HUES6 (cell line): ENCODE results near the gene ZNF497.

Source experiments
- H3K27ac ChIP-seq: 2 replicates; pipeline ENCODE4 v1.7.0; 2013; ENCODE audit warnings: low read depth, mild to moderate bottlenecking, low read length, inconsistent platforms
- H3K27me3 ChIP-seq: 2 replicates; pipeline ENCODE4 v1.6.1; 2013; ENCODE audit warnings: low read length; ENCODE audit not compliant: control insufficient read depth, insufficient read depth
- H3K36me3 ChIP-seq: 2 replicates; pipeline ENCODE4 v1.6.1; 2013; ENCODE audit warnings: low read length; ENCODE audit not compliant: control insufficient read depth, insufficient read depth
- H3K4me1 ChIP-seq: 2 replicates; pipeline ENCODE4 v1.6.1; 2013; ENCODE audit warnings: low read length; ENCODE audit not compliant: control insufficient read depth, insufficient read depth
- H3K4me3 ChIP-seq: 2 replicates; pipeline ENCODE4 v1.5.1; 2013; ENCODE audit warnings: low read depth, low read length
- H3K9ac ChIP-seq: one replicate; pipeline ENCODE4 v1.6.1; 2013; ENCODE audit warnings: mild to moderate bottlenecking, low read length
- H3K9me3 ChIP-seq: 2 replicates; pipeline ENCODE4 v1.6.1; 2013; ENCODE audit warnings: low read depth, low read length; ENCODE audit not compliant: control insufficient read depth, insufficient read depth

The ZNF497 gene

DNA sequence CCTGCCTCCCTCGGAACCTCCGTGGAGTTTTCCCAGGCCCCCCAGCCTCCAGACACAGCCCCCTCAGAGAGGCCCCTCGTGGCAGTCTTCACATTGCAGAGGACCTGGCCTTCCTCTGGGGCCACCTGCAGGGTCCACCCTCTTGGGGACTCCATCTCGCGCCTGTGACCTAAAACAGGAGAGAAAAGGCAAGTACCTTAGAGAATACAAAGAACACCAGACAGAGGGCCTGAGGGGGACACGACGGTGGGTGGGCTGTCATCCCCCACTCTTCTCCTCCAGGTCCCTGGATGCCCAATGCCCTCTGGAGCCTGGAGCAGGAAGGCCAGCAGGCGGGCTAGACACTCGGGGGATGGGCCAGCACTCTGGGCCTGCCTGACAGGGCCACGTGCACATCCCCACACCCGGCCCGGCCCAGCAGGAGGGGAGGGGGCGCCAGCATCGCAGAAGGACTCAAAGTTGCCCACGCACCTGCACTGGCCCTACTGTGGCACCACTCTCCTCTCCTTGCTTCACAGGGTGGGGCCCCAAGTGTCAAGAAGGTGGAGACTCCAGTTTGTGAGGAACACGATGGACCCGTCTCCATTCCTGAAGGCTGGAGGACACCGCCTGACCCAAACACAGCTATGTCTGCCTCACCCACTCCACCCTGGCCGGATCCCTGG, 4.9 kb downstream of the ZNF497 start:
- H3K27me3 ChIP-seq, result no peaks in the 10 kb centered on the region; the same call in 1 of the 2 replicates
- peaks cover 8% of the 10 kb centered on the region for H3K4me1 ChIP-seq
- no peak overlapping the region for H3K4me3 ChIP-seq
- no peak overlapping the region for H3K27ac ChIP-seq
- H3K9ac ChIP-seq, result no peak overlapping the region
- H3K36me3 ChIP-seq, result no peaks in the 10 kb centered on the region
- H3K9me3 ChIP-seq, result no peaks in the 10 kb centered on the region

DNA sequence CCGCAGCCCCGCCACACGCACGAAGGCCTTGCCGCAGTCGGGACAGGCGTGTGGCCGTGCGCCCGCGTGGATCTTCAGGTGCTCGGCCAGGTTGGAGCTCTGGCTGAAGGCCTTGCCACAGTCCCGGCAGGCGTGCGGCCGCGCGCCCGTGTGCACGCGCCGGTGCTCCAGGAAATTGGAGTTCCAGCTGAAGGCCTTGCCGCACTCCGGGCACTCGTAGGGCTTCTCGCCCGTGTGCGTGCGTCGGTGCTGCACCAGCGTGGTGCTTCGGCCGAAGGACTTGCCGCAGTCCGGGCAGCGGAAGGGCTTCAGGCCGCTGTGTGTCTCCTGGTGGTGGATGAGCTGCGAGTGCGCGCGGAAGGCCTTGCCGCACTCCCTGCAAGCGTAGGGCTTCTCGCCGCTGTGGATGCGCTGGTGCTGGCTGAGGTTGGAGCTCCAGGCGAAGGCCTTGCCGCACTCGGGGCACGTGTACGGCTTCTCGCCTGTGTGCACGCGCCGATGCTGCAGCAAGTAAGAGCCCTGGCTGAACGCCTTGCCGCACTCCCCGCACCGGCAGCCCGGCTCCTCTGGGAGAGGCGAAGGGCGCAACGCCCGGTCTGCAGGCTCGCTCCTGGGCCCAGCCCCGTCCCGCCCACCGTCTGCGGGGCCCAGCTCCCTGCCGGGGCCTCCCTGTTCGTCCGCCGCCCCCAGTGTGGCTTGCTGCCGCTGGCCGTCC, 5.6 kb downstream of the ZNF497 start:
- H3K4me1 ChIP-seq, result peaks cover 8% of the 10 kb centered on the region

DNA sequence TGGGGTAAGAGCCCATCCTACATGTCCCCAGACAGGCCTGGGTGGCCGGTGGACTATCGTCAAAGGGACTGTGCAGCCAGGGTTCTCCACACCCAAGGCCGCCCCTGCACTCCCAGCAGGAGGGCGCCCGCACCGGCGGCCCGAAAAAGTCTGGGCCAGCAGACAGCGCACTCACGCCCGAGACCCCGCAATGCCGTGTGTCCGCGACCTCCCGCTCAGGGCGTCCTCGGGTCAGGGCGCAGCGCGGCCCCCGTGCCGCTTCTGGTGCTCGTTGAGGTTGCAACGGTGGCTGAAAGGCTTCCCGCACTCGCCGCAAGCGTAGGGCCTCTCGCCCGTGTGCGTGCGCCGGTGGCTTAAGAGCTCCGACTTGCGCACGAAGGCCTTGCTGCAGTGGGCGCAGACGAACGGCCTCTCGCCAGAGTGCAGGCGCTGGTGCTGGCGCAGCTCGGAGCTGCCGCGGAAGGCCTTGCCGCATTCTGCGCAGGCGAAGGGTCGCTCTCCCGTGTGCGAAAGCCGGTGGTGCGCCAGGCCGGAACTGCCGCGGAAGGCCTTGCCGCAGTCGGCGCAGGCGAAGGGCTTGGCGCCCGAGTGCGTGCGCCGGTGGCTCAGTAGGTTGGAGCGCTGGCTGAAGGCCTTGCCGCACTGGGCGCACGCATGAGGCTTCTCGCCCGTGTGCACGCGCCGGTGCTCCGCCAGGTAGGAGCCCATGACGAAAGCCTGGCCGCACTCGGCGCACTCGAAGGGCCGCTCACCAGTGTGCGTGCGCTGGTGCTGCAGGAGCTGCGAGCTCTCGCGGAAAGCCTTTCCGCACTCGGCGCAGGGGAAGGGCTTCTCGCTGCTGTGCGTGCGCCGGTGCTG, 6.4 kb downstream of the ZNF497 start:
- H3K9ac ChIP-seq, result no peak overlapping the region
- peaks cover 8% of the 10 kb centered on the region for H3K4me1 ChIP-seq
- H3K27me3 ChIP-seq, result no peaks in the 10 kb centered on the region; the same call in 1 of the 2 replicates
- no peaks in the 10 kb centered on the region for H3K9me3 ChIP-seq
- H3K27ac ChIP-seq, result no peak overlapping the region
- H3K36me3 ChIP-seq, result no peaks in the 10 kb centered on the region; the same call in 1 of the 2 replicates
- H3K4me3 ChIP-seq, result peak overlapping the region; percentile 10; the same call in 1 of the 2 replicates

More for the DNA sequence above, 5.6 kb downstream of the ZNF497 start:
- Histone ChIP-seq H3K9me3 (no peaks in the 10 kb centered on the region), H3K9ac (no peak overlapping the region), H3K27ac (no peak overlapping the region), H3K4me3 (peak overlapping the region; percentile 10; the same call in 1 of the 2 replicates), H3K27me3 (no peaks in the 10 kb centered on the region; the same call in 1 of the 2 replicates), H3K36me3 (no peaks in the 10 kb centered on the region)

DNA sequence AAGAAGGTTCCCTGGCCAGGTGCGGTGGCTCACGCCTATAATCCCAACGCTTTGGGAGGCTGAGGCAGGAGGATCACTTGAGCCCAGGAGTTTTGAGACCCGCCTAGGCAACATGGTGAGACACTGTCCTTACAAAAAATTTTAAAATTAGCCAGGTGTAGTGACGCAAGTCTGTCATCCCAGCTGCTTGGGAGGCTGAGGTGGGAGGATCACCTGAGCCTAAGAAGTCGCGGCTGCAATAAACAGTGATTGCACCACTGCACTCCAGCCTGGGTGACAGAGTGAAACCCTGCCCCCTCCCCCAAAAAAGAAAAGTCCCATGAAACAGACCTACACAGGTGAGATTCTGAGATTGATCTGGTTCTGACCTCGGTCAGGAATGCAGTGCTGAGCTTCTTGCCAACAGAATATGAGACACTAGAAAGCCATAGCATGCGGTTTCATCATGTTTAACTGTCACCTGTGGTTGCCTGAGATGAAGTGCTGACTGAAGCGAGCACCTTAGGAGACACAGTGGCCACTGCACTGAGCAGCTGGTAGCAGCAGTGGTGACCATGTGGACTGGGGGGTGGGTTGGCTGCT, 7.2 kb downstream of the ZNF497 start:
- no peak overlapping the region for H3K9ac ChIP-seq
- H3K27me3 ChIP-seq, result no peaks in the 10 kb centered on the region; the same call in 1 of the 2 replicates
- H3K4me3 ChIP-seq, result no peak overlapping the region
- no peak overlapping the region for H3K27ac ChIP-seq
- peaks cover 8% of the 10 kb centered on the region for H3K4me1 ChIP-seq
- H3K9me3 ChIP-seq, result no peaks in the 10 kb centered on the region
- H3K36me3 ChIP-seq, result no peaks in the 10 kb centered on the region; the same call in 1 of the 2 replicates

DNA sequence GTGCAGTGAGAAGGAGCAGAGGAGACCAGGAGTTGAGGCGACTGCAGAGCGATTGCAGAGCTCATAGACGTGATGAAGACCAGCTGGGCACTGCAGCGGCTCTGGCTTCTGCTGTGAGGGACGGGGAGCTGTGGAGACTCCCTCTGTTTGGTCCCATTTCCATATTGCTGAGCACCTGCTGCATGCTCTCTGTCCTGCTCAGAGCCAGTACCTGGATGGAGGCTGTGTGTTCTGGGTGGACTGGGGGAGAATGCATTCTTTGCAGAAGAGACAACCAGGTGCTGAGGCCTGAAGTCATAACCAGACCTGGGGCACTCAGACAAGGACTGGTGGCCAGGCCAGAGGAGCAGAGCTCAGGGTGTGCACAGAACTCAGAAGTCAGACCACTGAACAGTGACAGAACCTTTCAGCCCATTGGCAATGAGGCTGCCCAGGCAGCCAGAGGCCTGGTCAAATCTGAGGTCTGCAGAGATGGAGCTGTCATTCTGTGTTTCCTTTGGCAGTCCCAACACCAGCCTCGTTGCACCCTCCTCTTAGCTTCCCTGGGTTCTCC, 8.0 kb downstream of the ZNF497 start:
- Histone ChIP-seq H3K4me3 (no peak overlapping the region), H3K27ac (no peak overlapping the region), H3K9me3 (no peaks in the 10 kb centered on the region), H3K4me1 (peaks cover 8% of the 10 kb centered on the region), H3K9ac (no peak overlapping the region), H3K36me3 (no peaks in the 10 kb centered on the region; the same call in 1 of the 2 replicates), H3K27me3 (no peaks in the 10 kb centered on the region; the same call in 1 of the 2 replicates)

DNA sequence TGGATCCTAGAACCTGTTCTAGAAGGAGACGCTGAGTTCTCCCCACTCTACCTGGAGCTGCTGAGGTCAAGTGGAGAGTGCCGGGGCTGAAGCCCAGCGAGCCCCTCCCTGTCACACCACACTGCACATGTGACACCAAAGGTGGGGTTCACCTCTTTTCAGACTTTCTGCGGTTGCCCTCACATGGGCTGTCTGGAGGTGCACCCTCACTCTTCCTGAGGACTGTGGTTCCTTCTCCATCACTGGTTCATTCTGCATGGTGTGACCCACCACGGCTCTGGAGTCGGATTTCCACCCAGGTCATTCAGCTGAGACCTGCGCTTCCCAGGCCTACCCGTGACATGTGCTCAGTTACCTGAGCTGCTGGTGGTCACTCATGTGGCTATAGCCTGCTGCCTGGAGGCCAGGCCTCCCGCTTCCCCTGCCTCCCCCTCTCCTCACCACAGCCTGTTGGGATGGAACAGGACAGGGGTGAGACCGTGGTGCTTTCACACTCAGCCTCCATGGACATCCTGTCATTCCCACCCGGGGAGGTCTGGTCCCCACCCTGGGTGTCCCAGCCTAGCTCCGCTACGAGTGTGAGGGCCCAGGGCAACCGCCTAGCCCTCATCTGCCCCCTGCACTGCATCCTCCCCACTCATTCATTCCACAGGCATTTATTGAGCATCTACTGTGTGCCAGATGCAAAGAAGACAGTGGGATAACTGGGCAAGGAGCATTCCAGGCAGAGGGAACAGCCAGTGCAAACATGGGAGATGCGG, 8.7 kb downstream of the ZNF497 start:
- peaks cover 8% of the 10 kb centered on the region for H3K4me1 ChIP-seq
- H3K4me3 ChIP-seq, result no peak overlapping the region
- H3K9ac ChIP-seq, result no peak overlapping the region
- no peaks in the 10 kb centered on the region; the same call in 1 of the 2 replicates for H3K27me3 ChIP-seq
- H3K36me3 ChIP-seq, result no peaks in the 10 kb centered on the region; the same call in 1 of the 2 replicates
- H3K27ac ChIP-seq, result no peak overlapping the region
- no peaks in the 10 kb centered on the region for H3K9me3 ChIP-seq

DNA sequence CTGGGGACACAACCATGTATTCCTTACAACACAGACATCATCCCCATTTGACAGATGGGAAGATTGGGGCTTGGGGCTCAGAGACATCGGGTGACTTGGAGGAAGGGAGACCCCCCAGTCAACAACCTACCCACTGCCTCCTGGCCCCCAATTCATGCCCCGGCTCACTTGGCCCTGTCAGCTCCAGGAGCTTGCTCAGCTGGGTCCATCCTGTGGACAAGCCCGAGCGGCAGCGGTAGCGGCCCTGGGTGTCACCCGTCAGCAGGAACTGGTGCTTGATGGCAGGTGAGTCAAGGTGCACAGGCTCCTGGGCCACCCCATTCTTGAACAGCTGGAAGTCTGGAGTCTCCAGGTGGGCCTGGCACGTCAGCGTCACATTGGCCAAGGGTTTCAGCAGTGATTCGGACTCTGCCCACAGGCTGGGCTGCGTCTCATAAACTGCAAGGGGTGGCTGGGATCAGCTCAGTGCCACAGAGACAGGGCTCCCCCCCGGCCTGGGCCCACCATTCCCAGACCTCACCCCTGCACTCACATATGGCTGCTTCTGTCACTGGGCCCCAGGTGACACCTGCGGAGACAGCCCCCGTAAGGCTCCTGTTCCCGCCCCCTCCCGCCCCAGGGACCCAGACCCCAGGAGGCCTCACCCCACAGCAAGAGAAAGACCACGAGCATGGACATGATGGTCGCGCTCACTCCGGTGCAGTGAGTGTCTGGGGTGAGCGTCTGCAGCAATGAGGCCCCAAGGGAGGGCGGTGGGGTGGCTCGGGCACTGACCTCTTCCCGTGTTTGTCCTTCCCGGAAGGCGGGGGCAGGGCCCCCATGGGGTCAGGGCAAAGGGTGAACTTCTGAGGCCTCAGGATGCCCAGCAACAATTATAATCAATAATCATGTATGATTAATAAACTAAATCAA, 9.5 kb downstream of the ZNF497 start, which contains the start of gene A1BG:
TSS of gene A1BG (minus strand) at position 733 of the 912 bp plus-strand sequence. CDS start at position 678, 55 bp downstream.
- no peak within 1 kb of the TSS for H3K9ac ChIP-seq
- H3K27me3 ChIP-seq, result no peaks in the 10 kb centered on the region; the same call in 1 of the 2 replicates
- H3K27ac ChIP-seq, result no peak within 1 kb of the TSS
- H3K4me1 ChIP-seq, result peaks cover 7% of the 10 kb centered on the region
- no peak within 1 kb of the TSS for H3K4me3 ChIP-seq
- no peaks in the 10 kb centered on the region; the same call in 1 of the 2 replicates for H3K36me3 ChIP-seq
- H3K9me3 ChIP-seq, result no peaks in the 10 kb centered on the region

DNA sequence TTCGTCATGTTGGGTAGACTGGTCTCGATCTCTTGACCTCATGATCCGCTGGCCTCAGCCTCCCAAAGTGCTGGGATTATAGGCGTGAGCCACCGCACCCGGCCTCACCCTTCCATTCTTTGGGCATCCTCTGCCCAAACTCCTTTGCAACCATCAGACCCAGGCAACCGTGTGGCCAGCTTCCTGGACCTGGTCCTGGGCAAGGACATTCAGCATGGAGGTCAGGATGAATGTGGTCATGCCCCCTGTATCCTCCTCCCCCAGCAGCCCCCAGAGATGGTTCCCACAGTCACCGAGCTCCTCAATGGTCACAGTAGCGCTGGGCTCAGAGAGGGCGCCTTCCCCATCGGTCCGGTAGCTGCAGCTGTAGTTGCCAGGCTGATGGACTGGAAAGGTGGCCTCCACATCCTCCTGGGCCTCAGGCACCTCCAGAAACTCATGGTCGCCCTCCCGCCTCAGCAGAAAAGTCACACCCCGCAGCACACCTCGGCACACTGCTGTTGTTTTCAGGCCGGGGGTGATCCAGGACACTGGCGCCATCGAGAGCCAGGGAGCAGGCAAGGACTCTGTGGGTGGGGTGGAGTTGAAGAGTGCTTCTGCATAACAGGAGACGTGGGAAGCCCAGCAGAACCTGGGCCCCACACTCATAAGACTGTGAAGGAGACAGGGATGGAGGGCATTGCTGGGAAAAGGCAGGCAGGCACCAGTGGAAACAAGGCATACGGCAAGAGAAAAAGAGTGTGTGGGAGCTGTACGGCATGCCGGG, 10.4 kb downstream of the ZNF497 start:
- Histone ChIP-seq H3K27ac (no peak overlapping the region), H3K27me3 (peaks cover under 1% of the 10 kb centered on the region; the same call in 1 of the 2 replicates), H3K36me3 (no peaks in the 10 kb centered on the region; the same call in 1 of the 2 replicates), H3K9me3 (no peaks in the 10 kb centered on the region), H3K9ac (no peak overlapping the region), H3K4me3 (no peak overlapping the region), H3K4me1 (no peaks in the 10 kb centered on the region)

DNA sequence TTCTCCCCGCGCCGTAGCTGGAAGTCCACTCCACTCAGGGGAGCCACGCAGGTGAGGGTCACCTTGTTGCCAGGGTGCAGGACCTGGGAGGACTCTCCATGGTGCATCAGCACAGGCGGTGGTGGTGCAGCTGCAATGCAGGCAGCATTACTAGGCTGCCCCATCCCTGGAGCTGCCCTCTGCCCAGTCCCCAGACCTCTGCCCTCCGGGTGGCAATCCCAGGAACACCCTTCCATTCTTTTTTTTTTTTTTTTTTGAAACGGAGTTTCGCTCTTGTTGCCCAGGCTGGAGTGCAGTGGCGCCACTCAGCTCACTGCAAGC, 11.0 kb downstream of the ZNF497 start:
- no peaks in the 10 kb centered on the region for H3K9me3 ChIP-seq
- H3K9ac ChIP-seq, result no peak overlapping the region
- H3K36me3 ChIP-seq, result no peaks in the 10 kb centered on the region; the same call in 1 of the 2 replicates
- peaks cover 7% of the 10 kb centered on the region; the same call in 1 of the 2 replicates for H3K27me3 ChIP-seq
- no peak overlapping the region for H3K4me3 ChIP-seq
- no peak overlapping the region for H3K27ac ChIP-seq
- H3K4me1 ChIP-seq, result no peaks in the 10 kb centered on the region
